Endodermal cell (in vitro differentiated cells): Measurements from ENCODE around the gene VIPR1. TPM values are rescaled to one million over a fixed set of nuclear protein-coding genes. Genes with fewer than 3 reads are reported as not detected.

Source experiments
- DNase-seq: peaks from one replicate; pipeline ENCODE4 v3.0.0-alpha.2; 2017
- H3K27ac ChIP-seq: 2 replicates; pipeline ENCODE4 v1.5.1; 2013; ENCODE audit warnings: mild to moderate bottlenecking, low read depth, low read length, moderate library complexity
- H3K27me3 ChIP-seq: 2 replicates; pipeline ENCODE4 v1.6.1; 2013; ENCODE audit warnings: mild to moderate bottlenecking, low read length, moderate library complexity; ENCODE audit not compliant: insufficient read depth, control insufficient read depth, poor library complexity, severe bottlenecking
- H3K36me3 ChIP-seq: 2 replicates; pipeline ENCODE4 v1.7.0; 2013; ENCODE audit warnings: mild to moderate bottlenecking, low read length, moderate library complexity; ENCODE audit not compliant: control insufficient read depth, insufficient read depth
- H3K4me1 ChIP-seq: one replicate; pipeline ENCODE4 v1.7.0; 2013; ENCODE audit warnings: low read length; ENCODE audit not compliant: control insufficient read depth, insufficient read depth
- H3K4me3 ChIP-seq: 2 replicates; pipeline ENCODE4 v1.5.1; 2013; ENCODE audit warnings: mild to moderate bottlenecking, low read length, moderate library complexity
- H3K9ac ChIP-seq: 2 replicates; pipeline ENCODE4 v1.6.1; 2013; ENCODE audit warnings: mild to moderate bottlenecking, low read length, moderate library complexity; ENCODE audit not compliant: poor library complexity, severe bottlenecking; ENCODE audit errors: extremely low read depth
- H3K9me3 ChIP-seq: 2 replicates; pipeline ENCODE4 v1.6.1; 2013; ENCODE audit warnings: mild to moderate bottlenecking, low read length, moderate library complexity; ENCODE audit not compliant: control insufficient read depth
- H3K27ac Mint-ChIP-seq: 2 replicates; pipeline ENCODE4 v1.8.0; 2020; ENCODE audit warnings: mixed read lengths
- H3K27me3 Mint-ChIP-seq: 2 replicates; pipeline ENCODE4 v1.8.0; 2021; ENCODE audit warnings: mild to moderate bottlenecking, mixed read lengths; ENCODE audit not compliant: insufficient read depth
- H3K36me3 Mint-ChIP-seq: 2 replicates; pipeline ENCODE4 v1.8.0; 2020; ENCODE audit warnings: low read depth, mixed read lengths
- H3K4me1 Mint-ChIP-seq: 2 replicates; pipeline ENCODE4 v1.8.0; 2020; ENCODE audit warnings: mixed read lengths
- H3K4me3 Mint-ChIP-seq: 2 replicates; pipeline ENCODE4 v1.8.0; 2020; ENCODE audit warnings: mild to moderate bottlenecking, moderate library complexity, mixed read lengths
- H3K9me3 Mint-ChIP-seq: 2 replicates; pipeline ENCODE4 v1.8.0; 2020; ENCODE audit warnings: mild to moderate bottlenecking, mixed read lengths
- WGBS, 2 experiments: methylation state at CpG; one replicate each; pipeline versions ENCODE4 v1.1.5 to v1.1.7; 2013; ENCODE audit warnings: missing lambda C conversion rate in 2 of 2, mixed read lengths in 1 of 2; ENCODE audit not compliant: insufficient coverage in 1 of 2, insufficient read length in 1 of 2; 5-methylcytosine and 5-hydroxymethylcytosine counted together
- total RNA-seq, 2 donors: library from RNA; stranded (reverse); fragmentation: NEBNext Ultra II Directional in 1 of 2; extraction: Animal tissue kit (Norgen Biotek cat#: 25700) in 1 of 2; gene quantifications; 2 replicates in 1 of 2; 3 replicates in 1 of 2; pipeline ENCODE4 v1.2.1, GENCODE V29; 2021
- TF ChIP-seq, protein P1 (sequence below): fragments of 200-600 bp; sonication (generic); conservative IDR thresholded peaks from 2 replicates; pipeline ENCODE4 v1.5.0; 2021; ENCODE audit warnings: antibody characterized with exemption, mild to moderate bottlenecking

The VIPR1 gene
- total RNA-seq, 2 donors from 2014 or later = 12.9 to 14.7 TPM

DNA sequence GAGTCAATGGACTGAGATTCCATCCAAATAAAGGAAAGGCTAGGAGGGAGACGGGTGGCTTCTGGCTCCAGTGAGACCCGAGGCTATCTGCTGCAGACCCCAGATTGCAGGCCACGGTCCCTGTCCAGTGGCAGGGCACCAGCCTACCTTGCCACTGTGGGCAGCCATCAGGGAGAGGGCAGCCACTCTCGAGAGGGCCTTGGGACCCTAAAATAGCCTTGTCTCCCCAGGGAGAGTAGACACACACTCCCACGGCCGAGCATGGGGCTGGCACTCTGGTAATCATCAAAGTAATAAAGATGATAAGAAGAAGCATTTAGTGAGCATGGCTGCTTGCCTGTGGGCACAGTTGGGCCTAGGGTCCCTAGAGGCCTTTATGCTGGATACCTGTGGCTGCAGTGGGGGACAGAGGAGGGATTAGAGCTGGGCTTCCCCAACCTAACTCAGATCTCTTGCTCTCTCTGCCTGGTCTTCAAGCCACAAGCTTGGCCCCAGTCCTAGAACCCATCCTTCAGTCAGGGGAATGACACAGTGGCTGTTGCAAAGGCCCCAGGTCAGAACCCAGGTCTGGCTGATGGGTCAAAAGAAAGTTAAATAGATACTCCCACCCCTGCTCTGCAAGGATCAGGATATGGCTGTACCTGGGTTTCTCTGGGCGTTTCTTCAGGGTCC lies 9.2 kb upstream of the VIPR1 start:
- Histone ChIP-seq H3K9ac (no peak overlapping the region), H3K27ac (no peak overlapping the region), H3K27me3 (peaks cover 5% of the 10 kb centered on the region), H3K36me3 (no peaks in the 10 kb centered on the region), H3K9me3 (no peaks in the 10 kb centered on the region), H3K4me3 (no peak overlapping the region), H3K4me1 (peaks cover 5% of the 10 kb centered on the region)
- TF ChIP-seq, protein P1, sequence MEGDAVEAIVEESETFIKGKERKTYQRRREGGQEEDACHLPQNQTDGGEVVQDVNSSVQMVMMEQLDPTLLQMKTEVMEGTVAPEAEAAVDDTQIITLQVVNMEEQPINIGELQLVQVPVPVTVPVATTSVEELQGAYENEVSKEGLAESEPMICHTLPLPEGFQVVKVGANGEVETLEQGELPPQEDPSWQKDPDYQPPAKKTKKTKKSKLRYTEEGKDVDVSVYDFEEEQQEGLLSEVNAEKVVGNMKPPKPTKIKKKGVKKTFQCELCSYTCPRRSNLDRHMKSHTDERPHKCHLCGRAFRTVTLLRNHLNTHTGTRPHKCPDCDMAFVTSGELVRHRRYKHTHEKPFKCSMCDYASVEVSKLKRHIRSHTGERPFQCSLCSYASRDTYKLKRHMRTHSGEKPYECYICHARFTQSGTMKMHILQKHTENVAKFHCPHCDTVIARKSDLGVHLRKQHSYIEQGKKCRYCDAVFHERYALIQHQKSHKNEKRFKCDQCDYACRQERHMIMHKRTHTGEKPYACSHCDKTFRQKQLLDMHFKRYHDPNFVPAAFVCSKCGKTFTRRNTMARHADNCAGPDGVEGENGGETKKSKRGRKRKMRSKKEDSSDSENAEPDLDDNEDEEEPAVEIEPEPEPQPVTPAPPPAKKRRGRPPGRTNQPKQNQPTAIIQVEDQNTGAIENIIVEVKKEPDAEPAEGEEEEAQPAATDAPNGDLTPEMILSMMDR = no peak
- H3K36me3 Mint-ChIP-seq = no peaks in the 10 kb centered on the region
- no peak for DNase-seq
- H3K4me1 Mint-ChIP-seq = peaks cover 15% of the 10 kb centered on the region
- H3K4me3 Mint-ChIP-seq = no peak overlapping the region
- H3K9me3 Mint-ChIP-seq = no peaks in the 10 kb centered on the region
- WGBS, 2 experiments = 89 to 97% methylated on average over 4 to 7 of the region's 7 CpGs
- H3K27ac Mint-ChIP-seq = no peak overlapping the region
- H3K27me3 Mint-ChIP-seq = peaks cover 21% of the 10 kb centered on the region

DNA sequence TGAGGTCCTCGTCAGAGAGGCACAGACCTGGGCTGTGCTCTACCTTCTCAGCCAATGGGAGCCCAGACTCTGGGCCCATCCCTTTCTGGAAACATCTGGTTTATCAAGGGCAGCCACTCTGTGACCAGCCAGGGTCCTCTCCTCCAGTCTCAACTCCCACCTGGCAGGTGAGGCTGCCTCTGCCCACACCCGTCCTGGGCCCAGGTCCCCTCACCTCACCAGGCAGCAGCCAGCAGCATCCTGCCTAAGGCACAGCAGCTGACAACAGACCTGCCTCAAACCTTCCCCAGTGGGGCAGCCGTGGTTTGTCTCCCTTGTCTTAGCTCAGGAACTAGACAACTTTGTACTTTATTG lies 8.7 kb upstream of the VIPR1 start:
- H3K9me3 Mint-ChIP-seq = no peaks in the 10 kb centered on the region
- Histone ChIP-seq H3K36me3 (no peaks in the 10 kb centered on the region), H3K27ac (no peak overlapping the region), H3K9me3 (no peaks in the 10 kb centered on the region), H3K27me3 (peaks cover 11% of the 10 kb centered on the region), H3K4me1 (peaks cover 5% of the 10 kb centered on the region), H3K4me3 (no peak overlapping the region), H3K9ac (no peak overlapping the region)
- DNase-seq = peak; percentile 48
- peaks cover 26% of the 10 kb centered on the region for H3K27me3 Mint-ChIP-seq
- no peak overlapping the region for H3K4me3 Mint-ChIP-seq
- no peak overlapping the region for H3K27ac Mint-ChIP-seq
- WGBS, 2 experiments = 88 to 90% methylated on average over 1 to 3 of the region's 3 CpGs
- peaks cover 15% of the 10 kb centered on the region for H3K4me1 Mint-ChIP-seq
- no peaks in the 10 kb centered on the region for H3K36me3 Mint-ChIP-seq
- TF ChIP-seq, protein P1 = no peak

DNA sequence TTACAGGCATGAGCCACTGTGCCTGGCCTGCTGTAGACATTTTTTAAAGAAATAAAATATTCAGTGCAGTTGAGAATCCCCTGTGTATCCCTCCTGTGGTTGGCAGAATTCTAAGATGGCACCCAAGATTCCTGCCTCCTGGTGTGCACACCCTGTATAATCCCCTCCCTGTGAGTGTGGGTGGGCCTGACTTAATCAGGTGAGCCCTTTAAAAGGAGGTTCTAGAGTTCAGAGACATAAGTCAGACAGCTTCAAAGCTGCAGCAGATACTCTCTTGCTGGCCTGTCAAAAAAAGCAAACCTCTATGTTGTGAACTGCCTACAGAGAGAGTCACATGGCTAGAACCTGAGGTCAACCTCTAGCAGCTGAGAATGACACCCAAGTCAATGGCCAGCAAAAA lies 7.0 kb upstream of the VIPR1 start:
- Mint-ChIP-seq H3K9me3 (no peaks in the 10 kb centered on the region), H3K27ac (no peak overlapping the region), H3K4me3 (no peak overlapping the region), H3K4me1 (peaks cover 15% of the 10 kb centered on the region), H3K27me3 (peaks cover 38% of the 10 kb centered on the region), H3K36me3 (no peaks in the 10 kb centered on the region)
- Histone ChIP-seq H3K27ac (no peak overlapping the region), H3K27me3 (peaks cover 27% of the 10 kb centered on the region), H3K4me1 (peaks cover 5% of the 10 kb centered on the region), H3K9me3 (no peaks in the 10 kb centered on the region), H3K4me3 (no peak overlapping the region), H3K36me3 (no peaks in the 10 kb centered on the region), H3K9ac (no peak overlapping the region)
- TF ChIP-seq, protein P1 = no peak
- peak; percentile 10 for DNase-seq
